Epithelial cell of prostate (primary cell): ENCODE measurements around the gene FATE1.
A peak's percentile ranks its signal among the peaks of the same experiment; 100 is the strongest.

ENCODE experiments used
- DNase-seq: peaks from one replicate; pipeline ENCODE4 v3.0.0-alpha.2; 2011; ENCODE audit warnings: low read depth, low spot score
- H3K27ac ChIP-seq: fragments of 450-650 bp; 2 replicates; pipeline ENCODE4 v1.5.1; 2017; ENCODE audit warnings: mild to moderate bottlenecking

The FATE1 gene

GRCh38 chrX:151737494-151737893, 21.7 kb downstream of the FATE1 start:
- H3K27ac ChIP-seq, result no peak overlapping the region
- DNase-seq, result no peak

DNA sequence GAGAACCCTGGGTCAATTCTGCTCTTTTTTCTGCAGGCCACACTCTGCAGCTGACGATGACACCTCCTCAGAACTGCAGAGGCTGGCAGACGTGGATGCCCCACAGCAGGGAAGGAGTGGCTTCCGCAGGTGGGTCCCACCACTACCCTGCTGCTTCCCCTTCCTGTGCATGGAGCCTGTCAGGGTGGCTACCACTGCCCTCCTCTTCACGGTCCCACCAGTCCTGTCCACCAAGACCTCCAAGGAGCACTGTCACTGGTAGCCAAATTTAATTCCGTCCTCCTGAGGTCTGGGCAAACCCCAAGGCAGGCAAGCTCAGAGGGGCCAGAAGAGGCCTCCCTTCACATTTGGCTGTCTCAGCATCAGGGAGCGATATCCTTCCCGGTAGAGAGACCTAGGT, 22.9 kb downstream of the FATE1 start:
- no peak overlapping the region for H3K27ac ChIP-seq
- DNase-seq, result no peak

DNA sequence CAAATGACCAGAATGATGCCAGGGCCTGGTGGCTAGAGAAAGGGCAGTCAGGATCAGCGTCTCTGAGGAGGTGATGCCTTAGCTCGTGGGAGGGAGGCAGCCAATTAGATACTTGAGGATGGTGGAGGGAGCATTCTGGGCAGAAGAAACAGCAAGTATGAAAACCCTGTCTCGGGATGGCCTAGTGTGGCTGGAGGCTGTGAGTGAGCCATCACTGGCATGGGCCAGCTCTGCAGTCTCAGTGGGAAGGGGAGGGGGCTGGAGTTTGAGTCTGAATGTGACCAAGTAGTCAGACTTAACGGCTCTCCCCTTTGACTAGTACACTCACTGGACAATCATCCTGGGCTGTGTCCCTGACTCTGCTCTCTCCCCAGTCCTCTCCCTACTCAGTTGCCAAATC, 25.8 kb downstream of the FATE1 start:
- no peak for DNase-seq
- no peak overlapping the region for H3K27ac ChIP-seq

GRCh38 chrX:151742311-151742710, 26.5 kb downstream of the FATE1 start:
- no peak overlapping the region for H3K27ac ChIP-seq
- no peak for DNase-seq

GRCh38 chrX:151743651-151744470, 28.0 kb downstream of the FATE1 start:
- no peak for DNase-seq

DNA sequence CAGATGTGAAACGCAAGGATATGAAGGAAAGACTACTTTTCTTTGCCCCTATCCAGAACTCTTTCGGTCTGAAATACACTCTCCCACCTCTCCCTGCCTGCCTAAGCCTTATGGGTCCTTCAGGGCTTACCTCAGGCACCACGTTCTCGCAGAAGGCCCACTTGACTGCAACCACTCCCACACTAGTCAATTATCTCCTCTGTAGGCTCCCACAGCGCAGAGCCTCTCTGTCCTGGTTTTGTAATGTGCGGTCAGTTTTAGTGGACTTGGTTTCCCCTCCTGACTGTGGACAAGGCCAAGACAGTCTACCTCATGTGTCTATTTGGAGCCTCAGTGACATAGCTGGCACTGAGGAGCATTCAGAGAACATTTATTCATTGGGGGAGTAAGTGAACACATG, 29.8 kb downstream of the FATE1 start:
- no peak for DNase-seq
- no peak overlapping the region for H3K27ac ChIP-seq

More at GRCh38 chrX:151743651-151744470, 28.0 kb downstream of the FATE1 start:
- H3K27ac ChIP-seq, result no peak overlapping the region

DNA sequence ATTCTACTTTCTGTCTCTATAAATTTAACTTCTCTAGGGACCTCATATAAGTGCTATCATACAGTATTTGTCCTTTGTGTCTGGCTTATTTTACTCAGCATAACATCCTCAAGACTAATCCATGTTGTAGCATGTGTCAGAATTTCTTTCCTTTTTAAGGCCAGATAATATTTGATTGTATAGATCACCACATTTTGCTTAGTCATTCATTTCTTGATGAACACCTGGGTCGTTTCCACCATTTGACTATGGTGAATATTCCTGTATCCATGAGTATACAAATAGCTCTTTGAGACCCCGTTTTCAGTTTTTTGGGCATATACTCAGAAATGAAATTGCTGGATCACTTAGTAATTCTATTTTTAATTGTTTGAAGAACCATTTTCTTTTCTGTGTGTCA, 30.7 kb downstream of the FATE1 start:
- no peak for DNase-seq
- H3K27ac ChIP-seq, result no peak overlapping the region

- no peak overlapping the region for H3K27ac ChIP-seq
- no peak for DNase-seq
Measured at GRCh38 chrX:151750511-151750910, 34.7 kb downstream of the FATE1 start.

DNA sequence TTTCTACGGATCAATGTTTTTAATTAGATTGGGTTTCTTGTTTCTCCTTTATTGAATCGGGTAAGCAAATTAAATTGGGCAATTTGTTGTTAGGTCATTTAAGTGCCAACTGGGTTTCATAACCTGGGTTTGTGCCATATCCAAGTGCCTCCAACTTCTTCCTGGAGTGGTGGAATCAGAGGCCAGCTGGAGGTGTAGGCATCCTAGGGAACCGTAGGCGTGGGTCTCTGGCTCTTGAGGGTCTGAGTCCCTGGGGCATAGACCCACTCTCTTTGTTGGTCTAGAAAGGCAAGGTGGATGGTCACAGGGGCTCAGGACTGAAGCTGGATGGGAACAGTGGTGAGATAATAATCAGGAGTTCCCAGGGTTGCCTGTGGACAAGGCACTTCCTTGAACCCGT, 37.0 kb downstream of the FATE1 start:
- no peak overlapping the region for H3K27ac ChIP-seq
- DNase-seq, result no peak

GRCh38 chrX:151753313-151754046, 37.6 kb downstream of the FATE1 start:
- no peak overlapping the region for H3K27ac ChIP-seq
- no peak for DNase-seq

DNA sequence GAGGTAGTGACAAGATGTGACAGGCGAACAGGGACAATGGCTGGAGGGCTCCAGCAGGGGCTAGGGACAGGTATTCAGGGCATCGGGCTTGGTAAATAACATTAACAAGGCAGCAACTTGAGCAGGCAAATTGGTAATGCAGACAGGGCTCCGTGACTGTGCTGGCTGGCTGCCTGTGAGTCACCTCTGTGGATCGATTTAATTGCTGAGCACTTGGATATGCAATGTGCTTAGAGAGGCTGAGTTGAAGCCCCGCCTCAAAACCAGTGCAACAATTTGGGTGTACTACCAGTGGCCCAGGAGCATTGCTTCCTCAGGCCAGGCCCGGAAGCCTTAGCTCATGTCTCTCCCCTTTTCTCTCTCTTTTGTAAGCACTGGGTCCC, 38.2 kb downstream of the FATE1 start:
- H3K27ac ChIP-seq, result peak overlapping the region; percentile 47
- peak; percentile 64 for DNase-seq

DNA sequence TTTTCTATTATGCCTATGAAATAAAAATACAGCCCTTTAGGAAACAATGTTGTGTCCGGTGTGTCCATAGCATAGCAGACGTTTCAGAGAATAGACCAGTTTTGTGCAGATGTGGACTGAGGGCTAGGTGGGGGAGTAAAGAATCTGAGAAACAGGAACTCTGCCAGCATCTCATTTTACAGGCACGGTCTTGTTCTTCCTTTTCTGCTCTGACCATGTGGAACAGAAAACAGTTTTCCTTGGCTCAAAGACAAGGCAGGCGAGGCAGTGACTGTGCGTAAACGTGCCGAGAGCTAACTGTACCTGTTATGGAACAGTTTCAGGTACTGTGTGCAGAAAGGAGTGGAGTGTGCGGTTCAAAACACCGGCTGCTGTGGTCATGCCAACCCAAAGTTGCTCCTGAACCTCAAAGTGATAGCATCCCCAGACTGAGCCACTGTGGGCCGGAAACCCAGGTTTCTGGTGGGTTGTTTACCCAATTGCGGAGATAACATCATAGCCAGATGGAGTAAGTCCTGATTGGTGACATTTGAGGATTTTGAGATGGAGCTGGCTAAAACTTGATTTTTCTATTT, 38.9 kb downstream of the FATE1 start:
- DNase-seq, result peak; percentile 43
- peak overlapping the region; percentile 47 for H3K27ac ChIP-seq

GRCh38 chrX:151759041-151759708, 43.3 kb downstream of the FATE1 start:
- H3K27ac ChIP-seq, result no peak overlapping the region
- DNase-seq, result no peak

DNA sequence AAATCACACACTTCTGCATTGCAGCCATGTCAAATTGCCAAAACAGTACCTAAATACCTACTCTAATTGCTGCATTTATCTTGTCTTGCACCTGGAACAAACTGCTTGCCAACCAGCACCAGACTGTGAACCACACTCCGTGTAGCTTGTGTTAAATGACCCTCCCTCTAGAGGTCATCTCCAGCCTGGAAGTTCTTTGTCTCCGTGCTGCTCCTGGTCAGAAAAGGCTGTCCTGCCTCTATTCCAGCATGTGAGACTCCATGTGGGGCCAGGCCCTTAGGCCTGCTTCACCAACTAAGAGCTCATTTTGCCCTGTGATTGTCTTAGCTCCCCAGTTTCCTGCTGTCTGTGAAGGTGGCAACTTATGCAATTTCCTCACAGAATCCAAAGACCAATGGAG, 47.0 kb downstream of the FATE1 start:
- no peak for DNase-seq
- H3K27ac ChIP-seq, result no peak overlapping the region

DNA sequence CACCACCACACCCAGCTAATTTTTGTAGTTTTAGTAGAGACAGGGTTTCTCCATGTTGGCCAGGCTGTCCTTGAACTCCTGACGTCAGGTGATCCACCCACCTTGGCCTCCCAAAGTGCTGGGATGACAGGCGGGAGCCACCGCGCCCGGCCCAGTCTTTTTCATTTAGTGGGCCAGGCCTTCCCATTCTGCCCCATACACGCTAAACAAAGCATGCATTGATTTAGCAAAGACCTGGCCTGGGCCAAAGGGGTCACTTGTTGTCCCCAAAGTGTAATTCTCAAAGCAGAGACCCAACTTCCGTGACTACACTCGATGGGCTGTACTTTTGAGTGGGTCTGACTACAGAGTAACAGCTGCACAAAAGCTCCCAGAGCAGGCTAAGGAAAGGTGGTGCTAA, 47.9 kb downstream of the FATE1 start:
- H3K27ac ChIP-seq, result no peak overlapping the region
- no peak for DNase-seq

- no peak for DNase-seq
- H3K27ac ChIP-seq, result no peak overlapping the region
Measured at GRCh38 chrX:151765026-151765425, 49.2 kb downstream of the FATE1 start.

- H3K27ac ChIP-seq, result no peak overlapping the region
- no peak for DNase-seq
Measured at GRCh38 chrX:151771726-151772125, 55.9 kb downstream of the FATE1 start.
